ENCODE results near the gene CAPN1. TPM values are rescaled to one million over a fixed set of nuclear protein-coding genes. Genes with fewer than 3 reads are reported as not detected.
"Not testable (repeated sequence)": the region's sequence is repeated elsewhere in the genome, so short reads cannot be mapped to it uniquely, and the experiment has no call there.

Gene CAPN1
- total RNA-seq, 1 donor from 2014 or later: 48.5 TPM

DNA sequence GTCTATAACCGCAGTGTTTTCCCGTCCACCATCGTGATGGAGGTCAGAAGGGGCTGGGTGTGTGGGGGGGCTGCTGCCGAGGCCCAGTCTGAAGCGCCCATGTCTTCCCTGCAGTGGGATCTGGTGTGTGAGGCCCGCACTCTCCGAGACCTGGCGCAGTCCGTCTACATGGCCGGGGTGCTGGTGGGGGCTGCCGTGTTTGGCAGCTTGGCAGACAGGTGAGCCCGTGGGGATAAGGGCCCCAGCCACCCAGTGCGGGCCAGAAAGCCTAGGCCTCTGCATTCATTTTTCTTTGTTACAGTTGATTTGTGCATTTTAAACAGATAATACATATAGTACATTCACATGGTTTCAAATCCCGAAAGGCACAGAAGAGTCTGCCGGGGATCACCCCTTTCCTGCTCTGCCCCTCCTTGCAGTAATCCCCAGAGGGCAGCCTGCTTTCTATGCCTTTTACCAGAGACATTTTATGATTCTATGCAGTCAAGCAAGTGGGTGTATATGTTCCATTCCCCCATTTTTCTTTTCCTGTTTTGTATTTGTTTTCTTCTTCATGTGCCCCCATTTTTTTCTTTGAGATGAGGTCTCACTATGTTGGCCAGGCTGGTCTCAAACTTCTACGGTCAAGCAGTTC lies 32.6 kb downstream of the CAPN1 start:
- FAIRE-seq (no peak), DNase-seq (ENCODE audit: low spot score in 2 of 2) (no peak)

DNA sequence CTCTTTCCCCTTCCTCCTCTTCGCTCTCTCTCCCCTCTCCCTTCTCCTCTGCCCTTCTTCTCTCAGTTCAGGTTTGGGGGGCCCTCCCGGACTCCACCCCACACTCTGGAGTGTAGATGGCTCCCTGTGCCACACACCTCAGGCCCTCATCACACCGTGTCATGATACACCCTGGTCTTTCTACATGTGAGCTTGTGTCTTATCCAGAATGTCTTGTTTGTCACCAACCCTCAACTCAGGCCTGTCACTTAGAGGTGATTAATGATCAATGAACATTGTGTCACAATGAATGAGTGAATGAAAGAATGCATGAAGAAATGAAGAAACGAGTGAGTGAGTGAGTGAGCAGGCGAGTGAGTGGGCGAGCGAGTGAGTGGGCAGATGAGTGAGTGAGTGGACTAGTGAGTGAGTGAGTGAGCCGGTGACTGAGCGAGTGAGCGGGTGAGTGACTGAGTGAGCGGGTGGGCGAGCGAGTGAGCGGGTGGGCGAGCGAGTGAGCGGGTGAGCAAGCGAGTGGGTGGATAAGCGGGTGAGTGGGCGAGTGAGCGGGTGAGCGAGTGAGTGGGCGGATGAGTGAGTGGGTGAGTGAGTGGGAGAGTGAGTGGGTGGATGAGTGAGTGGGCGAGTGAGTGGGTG lies 33.8 kb downstream of the CAPN1 start:
- no peak for DNase-seq (ENCODE audit: low spot score in 2 of 2)
- no peak for FAIRE-seq

DNA sequence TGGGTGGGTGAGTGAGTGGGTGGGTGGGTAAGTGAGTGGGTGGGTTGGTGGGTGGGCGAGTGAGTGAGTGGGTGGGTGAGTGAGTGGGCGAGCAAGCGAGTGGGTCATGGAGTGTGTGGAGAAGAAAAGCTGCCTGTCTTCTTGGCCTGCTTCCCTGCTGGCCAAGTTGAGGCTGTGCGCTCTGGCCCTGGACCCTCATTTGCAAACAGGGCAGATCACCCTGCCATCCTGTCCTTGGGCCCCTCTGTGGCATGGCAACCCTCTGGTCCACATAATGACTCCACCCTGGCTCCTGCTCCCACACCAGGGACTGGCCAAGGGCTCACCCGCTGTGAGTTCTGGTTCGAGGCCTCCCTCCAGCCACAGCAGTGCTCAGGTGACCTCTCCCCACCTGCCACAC lies 35.1 kb downstream of the CAPN1 start:
- DNase-seq (ENCODE audit: low spot score in 2 of 2) (no peak), FAIRE-seq (no peak)

DNA sequence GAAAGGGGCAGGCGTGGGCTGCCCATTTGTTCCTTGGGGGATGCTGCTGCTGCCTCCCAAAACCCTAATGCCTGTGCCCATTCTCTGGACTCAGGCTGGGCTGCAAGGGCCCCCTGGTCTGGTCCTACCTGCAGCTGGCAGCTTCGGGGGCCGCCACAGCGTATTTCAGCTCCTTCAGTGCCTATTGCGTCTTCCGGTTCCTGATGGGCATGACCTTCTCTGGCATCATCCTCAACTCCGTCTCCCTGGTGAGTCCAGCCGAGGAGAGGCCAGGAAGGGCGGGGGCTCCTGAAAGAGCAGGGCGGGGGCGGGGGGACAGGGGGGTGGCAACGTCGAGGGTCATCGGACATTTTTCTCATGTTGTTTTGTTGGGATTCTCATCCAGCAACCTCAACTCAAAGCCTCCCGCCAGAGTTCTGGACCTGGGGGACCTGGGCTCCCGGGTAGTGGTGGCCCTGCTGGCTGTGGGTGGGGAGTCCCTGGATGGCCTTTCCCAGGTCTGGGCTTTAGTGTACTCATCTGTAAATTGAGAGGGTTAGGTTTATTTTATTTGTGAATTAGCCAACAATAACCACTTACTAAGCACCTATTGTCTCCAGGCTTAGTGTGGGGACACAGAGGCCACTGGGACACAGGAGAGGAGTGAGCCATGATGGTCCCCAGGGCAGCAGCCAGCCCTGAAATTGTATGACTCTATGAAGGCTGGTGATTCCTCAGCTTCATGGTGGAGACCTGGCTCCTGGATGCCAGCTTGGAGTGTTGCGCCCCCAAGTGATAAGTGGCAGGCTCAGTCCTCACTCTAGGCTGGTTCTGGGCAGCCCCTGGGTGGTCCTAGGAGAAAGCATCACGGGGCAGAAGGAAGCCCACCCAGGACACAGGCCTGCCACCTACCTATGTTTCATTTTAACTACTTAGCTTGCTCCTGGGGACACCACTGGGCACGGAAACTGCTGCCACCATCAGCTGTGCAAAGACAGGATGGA lies 36.0 kb downstream of the CAPN1 start:
- no peak for DNase-seq (ENCODE audit: low spot score in 2 of 2)
- FAIRE-seq: no peak

DNA sequence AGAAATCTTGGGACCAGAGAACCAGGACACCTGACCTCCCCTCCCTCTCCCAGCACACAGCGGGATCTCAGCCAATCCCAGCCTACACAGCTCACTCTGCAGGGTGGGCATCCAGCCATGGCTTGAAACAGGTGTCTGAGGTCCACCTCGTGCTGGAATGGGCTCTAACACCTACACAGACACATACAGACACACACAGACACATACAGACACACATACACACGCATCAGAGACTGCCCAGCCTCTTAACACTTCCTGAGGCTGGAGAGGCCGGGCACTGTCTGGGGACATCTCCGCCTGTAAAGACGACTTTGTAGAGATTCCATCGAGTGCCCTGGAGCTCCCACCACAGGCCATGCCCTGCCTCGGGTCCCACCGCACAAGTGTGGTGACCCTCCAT lies 36.7 kb downstream of the CAPN1 start:
- DNase-seq (ENCODE audit: low spot score in 2 of 2) (no peak), FAIRE-seq (no peak)

DNA sequence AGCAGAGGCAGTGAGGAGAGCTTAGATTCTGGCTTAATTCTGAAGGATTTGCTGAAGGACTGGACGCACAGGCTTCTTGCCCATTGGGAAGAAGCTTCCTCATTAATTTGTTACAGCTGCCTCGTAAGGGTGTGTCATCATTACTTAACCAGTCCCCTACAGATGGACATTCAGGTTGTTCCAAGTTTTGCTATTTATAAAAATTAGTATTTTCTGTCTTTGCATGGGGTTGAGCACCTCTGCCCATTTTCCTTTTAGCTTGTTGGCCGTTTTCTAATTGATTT lies 38.1 kb downstream of the CAPN1 start:
- DNase-seq (ENCODE audit: low spot score in 2 of 2) (no peak), FAIRE-seq (no peak)

DNA sequence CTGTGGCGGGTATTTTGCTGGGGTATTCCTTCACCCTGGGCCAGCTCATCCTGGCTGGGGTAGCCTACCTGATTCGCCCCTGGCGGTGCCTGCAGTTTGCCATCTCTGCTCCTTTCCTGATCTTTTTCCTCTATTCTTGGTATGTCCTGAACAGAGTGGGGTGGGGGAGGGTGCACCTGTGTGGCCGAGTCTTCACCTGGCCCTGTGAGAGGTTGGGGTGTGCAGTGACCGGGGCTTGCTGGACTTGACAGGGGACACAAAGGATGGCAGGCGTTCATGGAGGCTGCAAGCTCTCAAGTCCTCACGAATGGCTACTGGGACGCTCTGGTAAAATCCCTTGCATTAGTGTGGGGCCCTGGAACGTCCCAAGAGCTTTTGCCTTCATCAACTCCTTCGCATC lies 39.3 kb downstream of the CAPN1 start:
- no peak for DNase-seq (ENCODE audit: low spot score in 2 of 2)
- no peak for FAIRE-seq

DNA sequence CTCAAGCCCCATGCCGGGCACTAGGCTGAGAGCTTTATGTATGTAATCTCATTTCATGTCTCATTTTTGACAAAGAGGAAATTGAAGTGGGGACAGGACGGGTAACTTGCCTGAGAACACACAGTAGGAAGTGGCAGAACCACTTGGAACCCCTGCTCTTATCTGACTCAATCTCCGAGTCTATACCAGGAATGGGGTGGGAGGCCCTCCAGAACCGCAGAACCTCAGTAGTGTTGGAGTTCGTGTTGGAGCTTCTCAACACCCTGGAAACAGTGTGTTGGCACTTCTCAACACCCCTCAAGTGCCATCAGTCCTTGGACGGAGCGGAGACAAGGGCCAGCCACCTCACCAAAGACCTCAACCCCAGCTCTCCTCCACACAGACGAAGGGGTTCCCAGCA lies 41.3 kb downstream of the CAPN1 start:
- DNase-seq (ENCODE audit: low spot score in 2 of 2) (no peak), FAIRE-seq (no peak)

DNA sequence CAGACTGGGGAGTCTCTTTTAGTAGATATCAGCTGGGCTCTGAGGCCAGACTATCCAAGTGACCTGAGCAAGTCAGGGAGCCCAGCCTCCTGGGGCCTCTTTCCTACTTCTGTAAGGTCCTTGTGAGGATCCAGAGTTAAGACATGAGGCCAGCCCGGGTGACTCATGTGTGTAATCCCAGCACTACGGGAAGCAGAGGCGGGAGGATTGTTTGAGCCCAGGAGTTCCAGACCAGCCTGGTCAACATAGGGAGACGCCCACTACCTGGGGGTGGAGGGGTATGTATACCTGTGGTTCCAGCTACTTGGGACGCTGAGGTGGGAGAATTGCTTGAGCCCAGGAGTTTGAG lies 43.2 kb downstream of the CAPN1 start:
- FAIRE-seq: no peak
- no peak for DNase-seq (ENCODE audit: low spot score in 2 of 2)

DNA sequence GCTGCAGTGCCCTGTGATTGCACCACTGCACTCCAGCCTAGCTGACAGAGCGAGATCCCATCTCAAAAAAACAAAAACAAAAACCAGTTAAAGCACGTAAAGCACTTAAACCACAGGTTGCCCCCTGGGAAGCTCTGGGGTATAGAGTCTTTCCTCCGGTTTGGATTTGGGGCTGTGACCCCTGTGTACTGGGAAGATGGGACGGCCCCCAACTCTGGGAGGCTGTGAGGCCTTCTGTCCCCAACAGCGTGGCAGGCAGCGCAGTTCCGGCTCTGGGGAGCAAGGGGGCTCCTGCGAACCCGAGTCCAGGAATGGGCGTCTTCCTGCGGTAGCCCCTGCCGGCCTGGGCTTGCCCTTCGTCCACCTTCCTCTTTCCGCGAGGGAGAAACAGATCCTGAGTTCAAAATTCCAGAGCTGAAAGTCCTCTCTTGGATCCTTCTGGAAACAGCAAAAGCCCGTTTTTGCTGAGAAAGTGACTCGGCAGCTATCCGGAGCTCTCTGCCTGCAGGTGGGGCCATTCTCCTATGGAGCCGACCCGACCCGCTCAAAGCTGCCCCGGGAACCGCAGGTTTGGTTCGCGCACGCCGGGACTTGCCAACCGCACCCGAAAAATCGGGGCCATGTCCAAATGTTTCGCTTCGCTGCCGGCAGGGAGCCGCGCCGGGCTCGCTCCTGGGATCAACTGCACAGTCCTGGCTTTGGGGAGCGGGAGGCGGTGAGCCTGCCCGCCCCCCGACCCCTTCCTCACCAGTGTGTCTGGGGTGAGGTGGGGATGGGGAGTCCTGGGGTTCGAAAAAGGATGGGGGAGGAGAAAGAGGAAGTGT lies 43.8 kb downstream of the CAPN1 start:
- DNase-seq (ENCODE audit: low spot score in 2 of 2): peak; percentile 53 to 74
- FAIRE-seq: no peak

DNA sequence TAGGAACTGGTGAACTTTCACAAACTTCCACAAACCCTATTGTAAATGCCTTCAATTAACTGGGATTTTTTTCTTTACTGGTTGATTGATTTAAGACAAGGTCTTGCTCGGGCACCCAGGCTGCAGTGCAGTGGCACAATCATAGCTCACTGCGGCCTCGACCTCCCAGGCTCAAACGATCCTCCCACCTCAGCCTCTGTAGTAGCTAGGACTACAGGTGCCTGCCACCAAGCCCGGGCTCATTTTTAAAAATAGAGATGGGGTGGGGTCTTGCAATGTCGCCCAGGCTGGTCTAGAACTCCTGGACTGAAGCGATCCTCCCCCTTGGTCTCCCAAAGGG lies 44.3 kb downstream of the CAPN1 start:
- DNase-seq (ENCODE audit: low spot score in 2 of 2): no peak
- no peak for FAIRE-seq

DNA sequence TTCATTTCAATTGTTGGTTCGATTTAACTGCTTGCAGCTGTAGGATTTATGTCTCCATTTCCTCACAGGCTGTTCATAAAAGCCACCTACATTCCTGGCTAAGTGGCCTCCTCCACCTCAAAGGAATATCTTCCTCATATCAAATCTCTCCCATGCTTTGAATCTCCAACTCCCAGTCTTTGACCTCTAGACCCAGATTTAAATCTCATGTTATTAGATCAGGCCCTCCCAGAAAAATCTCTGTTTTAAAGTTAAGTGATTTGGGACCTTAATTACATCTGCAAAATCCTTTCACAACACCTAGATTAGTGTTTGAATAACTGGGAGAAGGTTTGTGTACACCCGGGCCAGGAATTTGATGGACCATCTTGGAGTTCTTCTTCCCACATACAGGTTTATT lies 46.2 kb downstream of the CAPN1 start:
- no peak for FAIRE-seq
- no peak for DNase-seq (ENCODE audit: low spot score in 2 of 2)

DNA sequence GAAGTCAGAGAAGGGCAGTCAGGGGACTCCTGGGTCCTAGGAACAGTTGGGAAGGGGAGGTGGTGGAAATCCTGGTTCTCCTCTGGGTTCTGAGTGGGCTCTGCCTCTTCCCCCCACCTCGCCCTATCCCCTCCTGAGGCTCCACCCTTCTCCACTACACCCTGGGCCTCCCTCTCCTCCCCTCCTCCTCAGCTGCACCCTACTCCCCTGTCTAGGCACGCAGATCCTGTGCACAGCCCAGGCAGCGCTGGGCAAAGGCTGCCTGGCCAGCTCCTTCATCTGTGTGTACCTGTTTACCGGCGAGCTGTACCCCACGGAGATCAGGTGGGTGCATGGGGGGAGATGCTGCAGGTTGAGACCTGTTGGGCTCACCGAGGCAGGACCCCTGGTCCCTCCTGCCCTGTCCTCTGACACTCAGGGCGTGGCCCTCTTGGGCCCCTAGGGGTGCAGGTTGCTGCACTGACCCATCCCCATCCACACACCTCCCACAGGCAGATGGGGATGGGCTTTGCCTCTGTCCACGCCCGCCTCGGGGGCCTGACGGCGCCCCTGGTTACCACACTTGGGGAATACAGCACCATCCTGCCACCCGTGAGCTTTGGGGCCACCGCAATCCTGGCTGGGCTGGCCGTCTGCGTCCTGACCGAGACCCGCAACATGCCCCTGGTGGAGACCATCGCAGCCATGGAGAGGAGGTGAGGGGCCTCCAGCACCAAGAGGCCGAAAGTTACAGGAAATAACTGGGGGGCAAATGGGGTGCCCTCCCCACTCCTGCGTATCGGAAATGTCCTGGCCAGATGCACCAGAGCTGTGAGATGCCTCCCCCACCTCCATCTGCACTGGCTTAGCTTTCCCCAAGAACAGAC lies 54.7 kb downstream of the CAPN1 start:
- DNase-seq (ENCODE audit: low spot score in 2 of 2): peak in 1 of 2 donors; percentile 50
- no peak for FAIRE-seq

DNA sequence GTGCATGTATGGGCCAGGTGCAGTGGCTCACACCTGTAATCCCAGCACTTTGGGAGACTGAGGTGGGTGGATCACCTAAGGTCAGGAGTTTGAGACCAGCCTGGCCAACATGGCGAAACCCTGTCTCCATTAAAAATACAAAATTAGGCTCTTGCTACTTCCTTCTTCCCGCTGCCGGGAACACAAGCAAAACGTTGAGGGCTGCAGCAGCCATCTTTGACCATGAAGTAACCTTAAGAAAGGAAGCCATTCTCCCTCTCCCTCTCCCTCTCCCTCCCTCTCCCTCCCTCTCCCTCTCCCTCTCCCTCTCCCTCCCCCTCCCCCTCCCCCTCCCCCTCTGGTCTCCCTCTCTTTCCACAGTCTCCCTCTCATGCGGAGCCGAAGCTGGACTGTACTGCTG lies 56.6 kb downstream of the CAPN1 start:
- not testable (repeated sequence) for FAIRE-seq; DNase-seq (ENCODE audit: low spot score in 2 of 2)

DNA sequence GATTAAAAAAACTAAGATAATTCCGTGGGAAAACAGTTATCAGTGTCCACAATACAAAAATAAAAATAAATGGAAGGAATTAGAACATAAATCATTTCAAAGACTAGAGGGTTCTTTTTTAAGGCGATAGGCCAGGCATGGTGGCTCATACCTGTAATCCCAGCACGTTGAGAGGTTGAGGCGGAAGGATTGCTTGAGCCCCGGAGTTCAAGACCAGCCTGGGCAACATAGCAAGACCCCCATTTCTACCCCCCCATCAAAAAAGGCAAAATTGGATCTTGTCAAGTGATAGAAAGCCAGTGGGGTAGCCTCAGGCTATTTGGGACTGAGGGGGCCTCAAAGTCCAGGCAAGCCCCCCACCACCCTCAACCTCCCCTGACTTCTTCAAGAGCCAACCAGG lies 59.4 kb downstream of the CAPN1 start:
- FAIRE-seq (no peak), DNase-seq (ENCODE audit: low spot score in 2 of 2) (no peak)

DNA sequence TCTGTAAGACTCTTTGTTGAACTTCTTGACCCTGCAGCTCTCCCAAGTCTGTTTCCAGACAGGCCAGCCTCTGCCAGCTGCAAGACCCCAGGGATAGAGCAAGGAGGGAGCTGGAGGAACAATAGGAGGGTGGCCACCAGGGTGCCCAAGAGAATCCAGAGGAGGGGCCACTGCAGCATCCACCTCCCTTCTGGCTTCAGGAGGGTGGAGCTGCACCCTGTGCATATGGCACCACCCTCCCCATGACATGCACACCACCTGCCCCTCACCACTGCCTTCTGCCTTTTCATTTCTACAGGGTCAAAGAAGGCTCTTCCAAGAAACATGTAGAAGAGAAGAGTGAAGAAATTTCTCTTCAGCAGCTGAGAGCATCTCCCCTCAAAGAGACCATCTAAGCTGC lies 60.0 kb downstream of the CAPN1 start:
- no peak for FAIRE-seq
- DNase-seq (ENCODE audit: low spot score in 2 of 2): no peak

DNA sequence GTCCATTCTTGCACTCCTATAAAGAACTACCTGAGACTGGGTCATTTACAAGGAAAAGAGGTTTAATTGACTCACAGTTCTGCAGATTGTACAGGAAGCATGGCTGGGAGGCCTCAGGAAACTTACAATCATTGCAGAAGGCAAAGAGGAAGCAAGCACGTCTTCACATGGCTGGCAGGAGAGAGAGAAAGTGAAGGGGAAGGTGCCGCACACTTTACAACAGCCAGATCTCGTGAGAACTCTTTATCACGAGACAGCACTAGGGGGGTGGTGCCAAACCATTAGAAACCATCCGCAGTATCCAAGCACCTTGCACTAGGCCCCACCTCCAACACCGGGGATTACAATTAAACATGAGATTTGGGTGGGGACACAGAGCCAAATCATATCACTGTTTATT lies 60.7 kb downstream of the CAPN1 start:
- no peak for FAIRE-seq
- no peak for DNase-seq (ENCODE audit: low spot score in 2 of 2)

DNA sequence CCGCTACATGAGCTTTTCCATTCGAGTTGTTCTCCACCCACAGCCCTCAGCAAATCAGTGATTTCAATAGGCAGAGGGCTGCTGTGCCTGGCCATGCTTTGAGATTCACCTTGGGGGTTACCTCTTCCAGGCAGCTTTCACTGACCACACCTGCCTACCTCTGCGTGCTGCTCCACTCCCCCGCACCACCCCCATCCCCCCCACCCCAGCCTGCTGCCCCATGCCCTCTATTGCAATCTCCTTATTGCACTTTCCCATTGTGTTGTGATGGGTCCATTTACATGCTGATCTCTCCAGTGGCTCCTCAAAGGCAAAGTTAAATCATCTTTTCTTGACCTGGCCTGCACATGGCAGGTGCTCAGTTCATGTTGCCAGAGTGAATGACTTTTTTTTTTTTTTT lies 62.1 kb downstream of the CAPN1 start:
- no peak for FAIRE-seq
- no peak for DNase-seq (ENCODE audit: low spot score in 2 of 2)

DNA sequence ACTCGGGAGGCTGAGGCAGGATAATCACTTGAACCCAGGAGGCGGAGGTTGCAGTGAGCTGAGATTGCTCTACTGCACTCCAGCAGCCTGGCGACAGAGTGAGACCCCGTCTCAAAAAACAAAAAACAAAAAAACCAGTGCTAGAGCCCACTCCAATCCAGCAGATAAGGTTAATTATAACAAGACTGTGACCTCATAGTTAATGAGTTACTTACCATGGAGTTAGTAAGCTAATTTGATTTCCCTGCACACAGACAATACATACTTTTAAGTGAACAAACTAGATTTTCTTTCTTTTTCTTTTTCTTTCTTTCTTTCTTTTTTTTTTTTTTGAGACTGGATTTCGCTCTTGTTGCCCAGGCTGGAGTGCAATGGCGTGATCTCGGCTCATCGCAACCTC lies 63.3 kb downstream of the CAPN1 start:
- FAIRE-seq; DNase-seq (ENCODE audit: low spot score in 2 of 2): not testable (repeated sequence)

DNA sequence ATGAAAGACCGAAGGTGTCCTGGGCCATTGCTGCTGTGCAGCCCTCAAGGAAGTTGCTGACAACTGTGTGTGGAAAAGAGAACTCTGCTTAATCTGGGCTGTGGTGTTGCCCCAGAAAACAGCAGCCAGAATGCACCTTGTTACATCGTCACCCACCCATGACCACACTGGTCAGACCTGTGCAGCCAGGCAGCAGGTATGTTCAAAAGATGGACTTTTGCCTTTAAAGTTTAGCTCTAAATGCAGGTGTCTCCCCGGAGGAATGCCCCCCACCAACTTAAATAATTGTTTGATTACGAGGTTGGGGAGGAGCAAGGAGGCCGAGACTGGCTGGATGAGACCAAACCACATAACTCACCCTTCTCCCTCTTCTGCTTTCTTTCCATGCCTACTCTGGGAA lies 64.8 kb downstream of the CAPN1 start:
- no peak for FAIRE-seq

More for the DNA sequence above, 64.8 kb downstream of the CAPN1 start:
- no peak for DNase-seq (ENCODE audit: low spot score in 2 of 2)
